ENCODE results near the gene USP5. TPM values are rescaled to one million over a fixed set of nuclear protein-coding genes. Genes with fewer than 3 reads are reported as not detected.

USP5 gene
- total RNA-seq, 1 experiment from 2014 or later = 230 TPM

DNA sequence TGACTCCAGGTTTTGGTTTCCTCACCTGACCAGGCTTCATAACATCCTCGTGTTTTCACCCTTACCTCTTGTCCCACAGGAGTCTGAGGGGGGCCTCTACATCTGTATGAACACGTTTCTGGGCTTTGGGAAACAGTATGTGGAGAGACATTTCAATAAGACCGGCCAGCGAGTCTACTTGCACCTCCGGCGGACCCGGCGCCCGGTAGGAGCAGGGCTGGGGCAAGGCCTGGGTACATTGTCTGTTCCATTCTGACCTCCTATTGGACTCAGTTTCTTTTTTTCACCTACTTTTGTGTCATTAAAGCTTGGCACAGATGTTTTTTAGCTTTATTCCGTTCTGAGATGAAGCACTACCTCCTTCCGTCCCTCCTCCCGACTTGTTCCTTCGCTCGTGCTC, 3.4 kb downstream of the USP5 start:
- Histone ChIP-seq H3K4me1 (peaks cover 13% of the 10 kb centered on the region), H3K4me3 (ENCODE audit: low read depth, low read length) (no peak overlapping the region), H3K36me3 (ENCODE audit: control insufficient read depth, insufficient read depth, low read length) (peaks cover 10% of the 10 kb centered on the region), H3K9me3 (no peaks in the 10 kb centered on the region), H3K27me3 (replicated peaks; ENCODE audit: control insufficient read depth, insufficient read depth, low read length) (no peaks in the 10 kb centered on the region)
- ChIA-PET CTCF (interaction anchor here (1.1 kb wide), 1 partner anchor 20 kb away, joined by 3 read pairs; no protein-coding TSS in a partner anchor), POLR2A (interaction anchor here (0.6 kb wide), 1 partner anchor 166 kb away, joined by 7 read pairs; the partner anchor contains the start of gene ZNF384)
- Mint-ChIP-seq H3K4me1 (ENCODE audit: low read depth, unreplicated experiment) (peaks cover 11% of the 10 kb centered on the region), H3K9me3 (ENCODE audit: unreplicated experiment) (no peaks in the 10 kb centered on the region), H3K27me3 (ENCODE audit: insufficient read depth, unreplicated experiment) (no peaks in the 10 kb centered on the region), H3K36me3 (ENCODE audit: insufficient read depth, unreplicated experiment) (peaks cover 83% of the 10 kb centered on the region), H3K4me3 (ENCODE audit: unreplicated experiment) (no peak overlapping the region), H3K27ac (ENCODE audit: unreplicated experiment) (no peak overlapping the region)
- no peak for DNase-seq
- intact Hi-C loops (cut with micrococcal nuclease; ENCODE audit: unreplicated experiment) = no loop called here
- TF ChIP-seq, protein P1, sequence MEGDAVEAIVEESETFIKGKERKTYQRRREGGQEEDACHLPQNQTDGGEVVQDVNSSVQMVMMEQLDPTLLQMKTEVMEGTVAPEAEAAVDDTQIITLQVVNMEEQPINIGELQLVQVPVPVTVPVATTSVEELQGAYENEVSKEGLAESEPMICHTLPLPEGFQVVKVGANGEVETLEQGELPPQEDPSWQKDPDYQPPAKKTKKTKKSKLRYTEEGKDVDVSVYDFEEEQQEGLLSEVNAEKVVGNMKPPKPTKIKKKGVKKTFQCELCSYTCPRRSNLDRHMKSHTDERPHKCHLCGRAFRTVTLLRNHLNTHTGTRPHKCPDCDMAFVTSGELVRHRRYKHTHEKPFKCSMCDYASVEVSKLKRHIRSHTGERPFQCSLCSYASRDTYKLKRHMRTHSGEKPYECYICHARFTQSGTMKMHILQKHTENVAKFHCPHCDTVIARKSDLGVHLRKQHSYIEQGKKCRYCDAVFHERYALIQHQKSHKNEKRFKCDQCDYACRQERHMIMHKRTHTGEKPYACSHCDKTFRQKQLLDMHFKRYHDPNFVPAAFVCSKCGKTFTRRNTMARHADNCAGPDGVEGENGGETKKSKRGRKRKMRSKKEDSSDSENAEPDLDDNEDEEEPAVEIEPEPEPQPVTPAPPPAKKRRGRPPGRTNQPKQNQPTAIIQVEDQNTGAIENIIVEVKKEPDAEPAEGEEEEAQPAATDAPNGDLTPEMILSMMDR (IDR thresholded peaks at IDR 0.05; ENCODE audit: insufficient read depth in 1 of 2, low read depth in 1 of 2, low read length in 1 of 2, severe bottlenecking in 1 of 2, unreplicated experiment in 1 of 2) = no peak
- no TSS peak for BruUV-seq (replicated peaks)

- H3K4me3 Mint-ChIP-seq (ENCODE audit: unreplicated experiment) = no peak overlapping the region
Observed at GRCh38 chr12:6858799-6859198, 6.8 kb downstream of the USP5 start.

DNA sequence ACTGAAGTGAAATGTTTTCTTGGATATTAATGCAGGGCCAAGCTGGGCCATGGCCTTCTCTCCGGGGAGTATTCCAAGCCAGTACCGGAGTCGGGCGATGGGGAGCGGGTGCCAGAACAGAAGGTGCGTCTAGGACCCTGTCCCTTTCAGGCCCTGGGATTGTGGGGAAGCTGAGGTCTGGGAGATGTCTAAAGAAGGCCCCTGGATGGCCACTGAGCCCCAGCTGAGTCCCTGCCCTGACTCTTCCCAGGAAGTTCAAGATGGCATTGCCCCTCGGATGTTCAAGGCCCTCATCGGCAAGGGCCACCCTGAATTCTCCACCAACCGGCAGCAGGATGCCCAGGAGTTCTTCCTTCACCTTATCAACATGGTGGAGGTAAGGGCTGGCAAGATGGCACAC, 8.2 kb downstream of the USP5 start:
- Histone ChIP-seq H3K4me3 (ENCODE audit: low read depth, low read length) (no peak overlapping the region), H3K4me1 (no peaks in the 10 kb centered on the region), H3K9me3 (no peaks in the 10 kb centered on the region), H3K36me3 (ENCODE audit: control insufficient read depth, insufficient read depth, low read length) (peaks cover 20% of the 10 kb centered on the region), H3K27me3 (replicated peaks; ENCODE audit: control insufficient read depth, insufficient read depth, low read length) (no peaks in the 10 kb centered on the region)
- Mint-ChIP-seq H3K9me3 (ENCODE audit: unreplicated experiment) (no peaks in the 10 kb centered on the region), H3K4me1 (ENCODE audit: low read depth, unreplicated experiment) (no peaks in the 10 kb centered on the region), H3K4me3 (ENCODE audit: unreplicated experiment) (no peak overlapping the region), H3K36me3 (ENCODE audit: insufficient read depth, unreplicated experiment) (peaks cover 93% of the 10 kb centered on the region), H3K27me3 (ENCODE audit: insufficient read depth, unreplicated experiment) (no peaks in the 10 kb centered on the region), H3K27ac (ENCODE audit: unreplicated experiment) (no peak overlapping the region)
- ChIA-PET CTCF (no interaction called here), POLR2A (no interaction called here)
- DNase-seq = no peak
- TF ChIP-seq, protein P1 (IDR thresholded peaks at IDR 0.05; ENCODE audit: insufficient read depth in 1 of 2, low read depth in 1 of 2, low read length in 1 of 2, severe bottlenecking in 1 of 2, unreplicated experiment in 1 of 2) = no peak
- no TSS peak for BruUV-seq (replicated peaks)
- intact Hi-C loops (cut with micrococcal nuclease; ENCODE audit: unreplicated experiment) = no loop called here

More at GRCh38 chr12:6858799-6859198, 6.8 kb downstream of the USP5 start:
- H3K4me3 ChIP-seq (ENCODE audit: low read depth, low read length) = no peak overlapping the region
- ChIA-PET POLR2A (no interaction called here), CTCF (no interaction called here)
- Mint-ChIP-seq H3K9me3 (ENCODE audit: unreplicated experiment) (no peaks in the 10 kb centered on the region), H3K27ac (ENCODE audit: unreplicated experiment) (no peak overlapping the region), H3K27me3 (ENCODE audit: insufficient read depth, unreplicated experiment) (no peaks in the 10 kb centered on the region), H3K4me1 (ENCODE audit: low read depth, unreplicated experiment) (peaks cover 7% of the 10 kb centered on the region), H3K36me3 (ENCODE audit: insufficient read depth, unreplicated experiment) (peaks cover 88% of the 10 kb centered on the region)
- H3K9me3 ChIP-seq = no peaks in the 10 kb centered on the region
- no peaks in the 10 kb centered on the region for H3K27me3 ChIP-seq (replicated peaks; ENCODE audit: control insufficient read depth, insufficient read depth, low read length)
- H3K4me1 ChIP-seq = peaks cover 4% of the 10 kb centered on the region; the same call in 1 of the 2 replicates
- intact Hi-C loops (cut with micrococcal nuclease; ENCODE audit: unreplicated experiment) = no loop called here
- peaks cover 18% of the 10 kb centered on the region for H3K36me3 ChIP-seq (ENCODE audit: control insufficient read depth, insufficient read depth, low read length)
- TF ChIP-seq, protein P1 (IDR thresholded peaks at IDR 0.05; ENCODE audit: insufficient read depth in 1 of 2, low read depth in 1 of 2, low read length in 1 of 2, severe bottlenecking in 1 of 2, unreplicated experiment in 1 of 2) = no peak
- DNase-seq = no peak
- no TSS peak for BruUV-seq (replicated peaks)

Measured in Caco-2 (cell line).